DMS53 treated with DMSO at 0.1 percent for 48 hours (cell line): Measurements from ENCODE around the gene NUMA1.

Experiments
- DNase-seq: peaks from one replicate; lab custom pipeline; 2025; ENCODE audit not compliant: unreplicated experiment; lab: John Stamatoyannopoulos, UW

Gene NUMA1

GRCh38 chr11:71977090-71977489 lies 103.3 kb downstream of the NUMA1 start:
- DNase-seq = no peak

DNA sequence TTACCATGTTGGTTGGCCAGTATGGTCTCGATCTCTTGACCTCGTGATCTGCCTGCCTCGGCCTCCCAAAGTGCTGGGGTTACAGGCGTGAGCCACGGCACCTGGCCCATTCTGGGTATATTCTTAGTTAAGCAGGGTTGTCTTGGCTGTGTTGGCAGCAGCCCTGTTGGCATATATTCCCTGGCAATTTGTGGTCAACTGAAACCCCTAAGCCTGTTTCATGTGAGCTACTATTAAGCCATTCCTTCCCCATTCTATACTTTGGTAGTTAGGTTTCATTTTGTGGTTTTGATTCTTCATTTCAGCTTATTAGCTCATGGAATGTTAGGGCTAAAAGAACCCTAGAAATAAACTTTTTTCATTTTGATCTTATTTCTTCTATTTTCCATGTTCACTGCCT lies 103.8 kb downstream of the NUMA1 start:
- DNase-seq = no peak

- no peak for DNase-seq
These were observed 108.7 kb downstream of the NUMA1 start for GRCh38 chr11:71971680-71972079.

DNA sequence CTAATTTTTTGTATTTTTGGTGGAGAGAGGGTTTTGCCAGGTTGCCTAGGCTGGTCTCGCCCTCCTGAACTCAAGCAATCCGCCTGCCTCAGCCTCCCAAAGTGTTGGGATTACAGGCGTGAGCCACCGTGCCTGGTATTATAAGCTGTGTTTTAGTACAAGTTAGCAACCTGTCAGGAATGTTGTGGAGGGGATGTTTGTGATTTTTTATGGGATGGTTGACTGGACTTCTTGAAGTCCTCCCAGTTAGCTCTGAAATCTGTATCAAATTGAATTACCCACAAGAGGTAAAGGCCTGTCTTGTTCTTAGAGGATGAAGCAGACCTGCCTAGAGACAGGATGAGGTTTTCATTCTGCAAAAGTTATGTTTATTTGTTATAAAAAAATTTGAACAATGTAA lies 115.7 kb downstream of the NUMA1 start:
- DNase-seq = no peak

GRCh38 chr11:71963468-71963867 lies 116.9 kb downstream of the NUMA1 start:
- no peak for DNase-seq

DNA sequence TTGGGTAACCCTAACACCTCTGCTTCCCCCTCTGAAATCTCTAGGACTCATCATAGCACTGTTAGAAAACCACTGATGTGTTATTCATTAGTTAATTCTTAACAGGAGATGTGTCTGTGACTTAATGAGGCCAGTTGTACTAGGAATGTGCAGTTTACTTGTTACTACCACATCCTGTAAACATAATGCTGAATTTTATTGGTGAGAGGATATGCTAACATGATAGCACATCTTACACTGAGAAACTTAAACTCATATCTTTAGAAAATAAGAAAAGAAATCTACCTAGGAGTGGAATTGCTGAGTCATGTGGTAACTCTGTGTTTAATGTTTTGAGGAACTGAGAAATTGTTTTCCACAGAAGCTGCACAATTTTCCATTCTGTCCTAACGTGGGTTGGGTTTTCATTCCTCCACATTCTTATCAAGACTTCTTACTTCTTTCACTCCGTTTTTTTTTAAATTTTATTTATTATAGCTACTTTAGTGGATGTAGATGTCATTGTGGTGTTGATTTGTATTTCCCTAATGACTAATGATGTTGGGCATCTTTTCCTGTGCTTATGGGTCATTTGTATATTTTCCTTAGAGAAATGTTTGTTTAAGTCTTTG lies 117.8 kb downstream of the NUMA1 start:
- no peak for DNase-seq

GRCh38 chr11:71955898-71956456 lies 124.4 kb downstream of the NUMA1 start:
- DNase-seq = no peak
